GM18867 (cell line): ENCODE data around the gene PKNOX2.

Experiments used
- ATAC-seq: cut with Tn5 transposase; IDR thresholded peaks from one replicate; pipeline ENCODE4 v1.9.1; 2021; ENCODE audit warnings: mild to moderate bottlenecking, moderate library complexity; ENCODE audit not compliant: unreplicated experiment

The PKNOX2 gene

GRCh38 chr11:125228993-125229392, 64.4 kb downstream of the PKNOX2 start:
- ATAC-seq = no peak

DNA sequence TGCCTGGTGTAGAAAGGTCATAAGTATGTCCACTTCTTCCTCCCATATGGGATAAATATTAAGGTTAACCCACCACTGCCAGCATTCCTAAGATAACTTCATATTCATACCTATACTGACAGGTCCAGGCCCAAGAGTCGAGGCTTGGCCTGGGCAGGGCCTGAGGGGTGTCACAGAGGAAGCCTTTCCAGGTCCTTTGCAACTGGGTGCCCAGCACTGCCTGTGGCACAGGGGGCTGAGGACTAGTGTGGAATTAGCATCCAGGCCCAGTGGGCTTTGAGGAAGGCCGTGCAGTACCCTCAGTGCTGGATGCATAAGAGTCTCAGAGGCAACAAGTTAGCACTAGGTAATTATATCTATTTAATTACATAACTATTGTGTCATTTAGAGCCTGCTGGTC, 65.4 kb downstream of the PKNOX2 start:
- ATAC-seq = no peak

DNA sequence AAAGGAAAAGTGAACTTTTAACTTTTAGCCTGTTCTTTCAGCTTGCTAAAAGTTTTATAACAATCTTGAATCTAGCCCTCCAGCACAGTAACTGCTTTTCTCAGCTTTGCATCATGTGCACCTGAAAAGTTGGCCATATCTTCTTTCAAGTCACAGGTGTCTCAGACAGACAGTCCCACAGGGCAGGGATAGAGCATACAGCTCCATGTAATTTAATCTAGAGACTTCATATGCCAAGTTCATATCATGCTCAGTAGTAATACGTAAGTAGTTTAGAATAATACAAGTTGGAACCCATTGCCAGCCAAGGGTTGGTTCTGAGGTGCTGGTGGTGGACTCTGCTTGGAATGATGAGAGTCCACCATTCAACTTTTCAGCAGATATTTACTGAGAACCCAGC, 68.6 kb downstream of the PKNOX2 start:
- no peak for ATAC-seq

DNA sequence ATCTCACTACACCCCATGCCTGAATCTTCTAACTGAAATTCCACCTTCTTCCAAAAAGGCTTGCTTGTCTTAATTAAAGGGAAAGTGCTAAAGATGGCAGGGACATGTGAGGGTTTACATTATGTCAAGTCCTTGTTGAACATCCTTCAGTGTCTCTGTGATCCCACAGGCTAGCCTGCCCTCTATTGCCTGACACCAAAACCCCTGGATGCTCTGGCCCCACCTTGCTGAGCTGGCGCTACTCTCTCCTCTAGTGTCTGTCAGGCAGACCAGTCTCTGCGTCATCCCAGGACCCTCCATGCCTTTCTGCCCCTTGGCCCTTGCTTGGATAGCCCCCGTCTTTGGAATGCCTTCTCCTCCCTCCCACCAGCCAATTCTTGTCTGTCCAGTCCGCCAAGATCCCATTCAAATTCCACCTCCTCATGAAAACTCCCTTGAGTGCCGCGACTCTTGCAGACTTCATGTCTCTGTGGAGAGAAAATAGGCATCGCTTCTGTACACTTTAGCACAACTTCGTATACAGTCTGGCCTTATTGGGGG, 69.3 kb downstream of the PKNOX2 start:
- no peak for ATAC-seq

DNA sequence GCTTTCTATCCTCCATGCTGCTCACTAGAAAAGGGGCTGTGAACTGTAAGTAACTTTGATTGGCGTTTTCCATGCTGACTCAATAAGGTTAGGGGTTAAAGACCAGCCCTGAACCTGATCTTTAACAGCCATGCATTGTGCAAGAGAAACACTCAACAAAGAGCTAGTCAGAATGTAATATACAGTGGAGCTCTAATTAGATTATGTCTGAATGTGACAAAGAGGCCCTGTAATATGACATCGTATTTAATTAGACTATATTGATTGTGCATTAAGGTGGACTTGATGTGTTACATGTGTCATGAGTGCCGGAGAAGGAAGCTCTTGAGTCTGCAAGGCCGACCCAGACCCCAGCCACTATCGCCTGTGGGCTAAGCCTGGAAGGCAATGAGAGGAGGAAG, 70.5 kb downstream of the PKNOX2 start:
- ATAC-seq = no peak

GRCh38 chr11:125236072-125236825, 71.7 kb downstream of the PKNOX2 start:
- no peak for ATAC-seq

- ATAC-seq = no peak
Measured at GRCh38 chr11:125239585-125240560, 75.3 kb downstream of the PKNOX2 start.

GRCh38 chr11:125241104-125241503, 76.6 kb downstream of the PKNOX2 start:
- no peak for ATAC-seq

GRCh38 chr11:125242141-125242775, 77.7 kb downstream of the PKNOX2 start:
- ATAC-seq = no peak

- no peak for ATAC-seq
Measured at GRCh38 chr11:125244166-125244565, 79.6 kb downstream of the PKNOX2 start.

DNA sequence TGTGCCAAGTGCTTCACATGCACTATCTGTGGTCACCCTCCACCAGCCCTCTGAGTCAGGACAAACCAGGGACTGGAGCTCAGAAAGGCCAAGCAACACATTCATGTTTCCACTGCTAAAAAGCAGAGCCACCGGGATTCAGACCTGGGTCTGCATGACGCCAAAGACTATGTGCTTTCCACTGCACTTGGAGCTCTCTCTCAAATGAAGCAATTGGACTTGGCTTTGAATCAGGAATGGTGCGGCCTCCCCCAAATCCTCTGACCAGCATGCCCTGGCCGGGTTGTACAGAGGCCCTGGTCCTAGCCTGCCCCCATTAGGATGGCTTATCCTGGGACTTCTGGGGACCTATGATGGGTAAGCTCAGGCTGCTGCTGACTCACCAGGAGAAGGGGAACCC, 80.7 kb downstream of the PKNOX2 start:
- no peak for ATAC-seq

- ATAC-seq = no peak
Measured at GRCh38 chr11:125247431-125247830, 82.9 kb downstream of the PKNOX2 start.

DNA sequence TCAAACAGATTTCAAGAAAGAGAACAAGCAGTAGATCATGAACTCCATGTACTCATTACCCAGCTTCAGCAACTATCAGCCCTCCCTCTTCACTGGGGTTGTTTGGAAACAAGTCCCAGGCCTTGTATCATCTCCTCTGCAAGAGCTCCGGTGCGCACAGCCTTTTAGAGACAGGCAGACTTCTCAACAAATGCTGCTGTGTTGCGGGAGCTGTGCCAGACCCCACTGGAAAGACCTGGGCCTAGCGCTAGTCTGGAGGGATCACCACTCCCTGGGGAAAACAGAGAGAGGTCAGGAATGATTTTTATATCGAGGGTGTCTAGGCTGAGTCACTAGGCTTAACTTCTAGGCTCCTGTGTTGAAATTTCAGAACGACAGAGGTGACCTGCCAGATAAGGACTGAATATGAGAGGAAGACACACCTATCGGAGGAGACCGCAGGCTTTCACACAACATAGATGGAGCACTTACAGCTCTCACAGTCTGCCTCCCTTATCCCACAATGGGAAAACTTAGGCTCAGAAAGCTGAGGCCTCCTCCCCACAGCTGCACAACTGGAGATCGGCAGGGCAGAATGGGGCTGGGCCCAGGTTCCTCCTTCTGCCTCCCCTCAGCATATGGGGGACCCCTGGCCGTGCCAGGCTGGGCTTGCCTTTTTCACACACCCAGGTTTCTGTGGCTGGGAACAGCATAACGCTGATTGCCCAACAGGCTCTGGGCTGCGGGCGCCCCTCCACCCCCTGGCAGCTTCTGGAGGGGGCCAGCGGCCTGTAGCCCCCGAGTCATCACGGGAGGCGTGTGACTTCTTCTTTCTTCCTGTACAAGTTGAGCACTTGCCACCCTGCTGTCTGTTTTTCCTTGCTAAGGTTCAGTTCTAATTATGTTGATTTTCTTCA, 86.0 kb downstream of the PKNOX2 start:
- no peak for ATAC-seq

GRCh38 chr11:125251214-125251545, 86.6 kb downstream of the PKNOX2 start:
- ATAC-seq = no peak

DNA sequence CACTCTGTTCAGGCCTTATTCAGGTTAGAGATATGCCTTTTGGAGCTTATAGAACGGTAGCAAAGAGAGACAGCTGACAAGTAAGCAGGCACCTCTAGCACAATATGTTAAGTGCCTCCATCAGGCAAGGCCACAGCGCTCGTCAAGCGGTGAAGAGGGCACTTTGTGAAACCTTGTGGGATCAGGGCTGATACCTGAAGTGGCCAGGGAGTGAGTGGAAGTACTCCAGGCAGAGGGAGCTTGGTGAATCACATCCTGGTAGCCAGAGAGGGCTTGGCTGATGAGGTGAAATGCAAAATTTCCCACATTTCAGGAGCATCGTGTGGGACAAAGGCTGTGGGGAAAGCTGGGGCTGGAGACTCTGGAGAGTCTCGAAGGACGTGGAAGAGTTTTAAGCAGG, 87.4 kb downstream of the PKNOX2 start:
- ATAC-seq = no peak

GRCh38 chr11:125253289-125253688, 88.7 kb downstream of the PKNOX2 start:
- no peak for ATAC-seq

DNA sequence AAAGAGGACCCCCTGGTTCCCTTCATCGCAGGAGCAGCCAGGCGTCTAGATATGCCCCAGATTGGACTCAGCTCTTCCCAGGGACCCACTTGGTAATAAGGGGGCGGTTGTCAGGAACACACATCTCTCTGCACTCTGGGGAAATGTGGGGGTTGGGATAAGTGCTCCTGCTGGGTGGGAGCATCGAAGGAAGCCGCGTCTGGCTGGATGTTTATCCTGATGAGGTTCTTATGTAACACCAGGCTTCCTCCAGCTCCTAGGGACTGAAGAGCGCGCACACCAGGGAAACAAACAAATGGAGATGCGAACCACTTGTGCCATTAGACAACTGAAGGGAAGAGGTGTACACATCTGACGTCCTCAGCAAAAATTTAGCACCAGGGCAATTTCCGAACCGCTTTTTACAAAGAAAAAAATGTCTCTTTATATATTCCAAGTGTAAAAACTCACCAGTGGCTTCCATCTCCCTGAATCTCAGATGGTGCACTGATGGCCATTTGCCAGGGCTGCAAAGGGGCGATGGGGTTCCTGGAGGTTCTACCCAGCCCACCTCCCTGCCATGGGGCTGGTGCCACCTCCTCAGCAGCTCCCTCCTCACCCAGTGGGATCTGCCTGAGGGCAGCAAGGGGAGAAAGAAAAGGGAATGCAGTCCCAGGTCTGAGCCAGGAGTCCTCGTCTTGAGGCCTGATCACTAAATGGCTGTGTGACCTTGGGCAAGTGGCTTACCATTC, 89.4 kb downstream of the PKNOX2 start:
- no peak for ATAC-seq

- ATAC-seq = no peak
Measured at GRCh38 chr11:125256541-125257189, 92.1 kb downstream of the PKNOX2 start.

DNA sequence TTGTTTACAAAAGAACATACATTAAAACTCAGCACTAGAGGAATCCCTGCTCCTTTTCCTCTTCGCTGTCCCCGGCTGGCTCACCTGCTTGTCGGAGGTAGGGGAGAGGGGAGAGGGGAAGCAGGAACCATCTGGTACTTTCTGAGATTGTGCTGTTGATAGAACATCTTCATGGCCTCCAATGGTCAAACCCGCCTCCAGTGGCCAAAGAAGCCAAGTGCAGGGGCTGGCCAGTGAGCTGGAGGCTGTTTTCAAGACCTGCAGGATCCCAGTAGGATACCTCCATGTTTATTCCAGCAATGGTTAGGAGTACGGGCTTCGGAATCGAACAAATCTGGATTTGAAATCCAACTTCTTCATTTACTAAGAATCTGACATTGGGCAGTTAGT, 92.6 kb downstream of the PKNOX2 start:
- ATAC-seq = no peak
